Hepatic stellate cell (primary cell): Measurements from ENCODE around the gene IPO4.
A peak's percentile ranks its signal among the peaks of the same experiment; 100 is the strongest.

ENCODE experiments used
- DNase-seq: peaks from one replicate; pipeline ENCODE4 v3.0.0; 2011; ENCODE audit warnings: low spot score

IPO4 gene

DNA sequence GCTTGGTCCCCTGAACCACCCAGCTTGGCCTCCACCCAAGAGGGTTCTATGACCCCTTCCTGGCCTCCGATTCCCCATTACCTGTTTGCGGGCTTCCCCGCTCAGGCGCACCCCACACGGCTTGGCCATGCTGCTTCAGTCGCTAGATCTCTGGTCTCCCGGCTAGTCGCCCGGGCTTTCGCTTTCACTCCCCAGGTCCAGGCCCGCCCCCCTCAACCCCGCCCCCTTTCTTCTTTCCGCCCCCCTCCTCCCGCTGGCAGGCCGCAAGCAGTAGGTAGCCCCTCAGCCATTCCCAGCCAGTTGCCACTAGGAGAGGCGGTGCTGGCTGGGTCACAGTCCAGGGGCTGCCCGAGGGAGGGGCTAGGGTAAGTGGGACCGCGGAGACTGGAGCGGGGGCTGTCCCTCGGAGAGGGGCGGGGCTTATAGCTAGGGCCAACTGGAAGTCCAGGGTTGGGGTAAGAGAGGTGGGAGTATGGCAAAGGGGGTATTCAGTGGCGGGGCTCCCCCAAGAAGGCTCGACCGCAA lies 42.1 kb downstream of the IPO4 start, which contains the start of gene PSME2:
PSME2 (minus strand) TSS at position 158 of the 525 bp plus-strand sequence; CDS start at position 129, 29 bp downstream.
- DNase-seq = peak; percentile 98

DNA sequence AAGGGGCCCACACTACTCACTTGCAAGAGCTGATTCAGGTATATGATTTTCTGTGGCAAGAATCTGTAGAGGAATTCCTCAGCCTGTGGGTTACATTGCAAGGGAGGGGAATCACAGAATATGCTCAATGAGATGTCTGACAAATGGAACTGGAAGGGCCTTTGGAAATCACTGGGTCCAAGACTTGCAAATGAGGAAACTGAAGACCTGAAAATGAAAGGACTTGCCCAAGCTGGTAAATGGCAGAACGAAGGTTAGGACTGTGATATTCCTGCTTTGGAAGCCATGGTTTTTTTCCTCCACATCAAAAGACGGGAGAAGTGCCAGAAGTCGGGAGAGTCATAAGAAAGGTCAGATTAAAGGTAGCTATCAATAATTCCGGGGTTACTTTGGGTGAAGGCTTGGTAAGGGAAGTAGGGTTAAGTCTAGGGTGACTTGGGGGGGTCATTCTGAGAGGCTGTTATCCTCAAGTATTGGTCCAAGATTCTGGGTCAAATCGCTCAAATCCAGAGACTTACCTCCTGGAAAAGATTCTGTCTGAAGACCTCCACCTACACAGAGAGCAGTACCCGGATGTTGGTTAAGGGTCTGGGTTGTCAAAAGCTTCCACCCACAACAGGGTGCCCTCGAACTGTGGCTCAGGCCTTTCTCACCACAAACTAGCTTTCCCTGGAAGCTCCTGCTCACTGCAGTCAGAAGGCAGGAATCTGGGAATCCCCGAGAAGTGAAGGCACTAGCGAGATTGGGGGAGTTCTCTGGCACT lies 42.7 kb downstream of the IPO4 start:
- DNase-seq = peak; percentile 61

DNA sequence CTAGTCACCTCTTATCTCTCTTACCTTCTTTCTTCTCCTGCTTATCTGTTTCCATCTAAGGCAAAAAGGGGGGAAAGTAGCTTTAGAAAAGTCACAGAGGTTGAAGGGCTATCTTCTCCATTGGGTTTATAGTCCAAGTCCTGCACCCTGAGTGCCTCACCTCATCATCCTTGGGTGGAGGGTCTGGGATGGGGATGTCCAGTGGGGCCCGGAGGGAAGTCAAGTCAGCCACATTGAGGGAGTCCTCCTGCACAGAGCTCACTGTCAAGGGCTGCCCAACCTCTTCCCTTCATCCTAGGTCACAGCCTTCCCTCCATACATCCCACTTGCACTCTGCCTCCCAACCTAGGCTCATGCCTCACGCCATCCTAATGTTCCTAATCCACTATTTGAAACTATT lies 43.4 kb downstream of the IPO4 start:
- DNase-seq = no peak

DNA sequence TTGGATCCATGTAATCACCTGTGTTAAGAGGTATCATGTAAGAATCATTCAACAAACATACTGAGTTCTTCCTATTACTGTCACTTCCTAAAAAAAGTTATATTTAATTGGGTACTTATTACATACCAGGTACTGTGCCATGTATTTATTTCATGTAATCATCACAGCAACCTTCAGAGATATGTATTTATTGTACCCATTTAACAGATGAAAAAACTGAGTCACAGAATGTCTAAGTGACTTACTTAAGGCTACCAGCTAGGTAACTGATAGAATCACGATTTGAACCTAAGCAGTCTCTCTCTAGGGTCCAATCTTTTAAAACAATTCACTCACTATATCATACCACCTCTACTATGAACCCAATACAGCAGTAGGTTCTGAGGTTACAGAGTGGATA lies 44.2 kb downstream of the IPO4 start:
- DNase-seq = no peak

DNA sequence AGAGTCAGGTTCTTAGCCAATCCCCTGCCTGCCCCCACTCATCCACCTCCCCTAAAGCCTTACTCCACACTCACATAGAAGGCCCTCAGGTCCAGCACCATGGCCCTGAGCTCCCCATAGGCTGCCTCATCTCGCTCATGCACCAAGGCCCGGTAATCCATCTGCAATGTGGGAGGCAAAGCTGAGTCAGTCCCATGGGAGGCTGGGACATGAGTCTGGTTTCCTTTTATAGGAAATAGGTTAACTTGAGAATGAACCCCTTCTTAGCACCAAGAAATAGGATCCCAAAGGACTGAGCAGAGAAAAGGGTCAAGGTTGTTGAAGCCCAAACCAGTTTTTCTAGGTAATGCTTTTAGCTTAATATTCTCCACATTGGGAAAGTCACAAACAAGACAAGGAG lies 45.1 kb downstream of the IPO4 start:
- peak; percentile 64 for DNase-seq

DNA sequence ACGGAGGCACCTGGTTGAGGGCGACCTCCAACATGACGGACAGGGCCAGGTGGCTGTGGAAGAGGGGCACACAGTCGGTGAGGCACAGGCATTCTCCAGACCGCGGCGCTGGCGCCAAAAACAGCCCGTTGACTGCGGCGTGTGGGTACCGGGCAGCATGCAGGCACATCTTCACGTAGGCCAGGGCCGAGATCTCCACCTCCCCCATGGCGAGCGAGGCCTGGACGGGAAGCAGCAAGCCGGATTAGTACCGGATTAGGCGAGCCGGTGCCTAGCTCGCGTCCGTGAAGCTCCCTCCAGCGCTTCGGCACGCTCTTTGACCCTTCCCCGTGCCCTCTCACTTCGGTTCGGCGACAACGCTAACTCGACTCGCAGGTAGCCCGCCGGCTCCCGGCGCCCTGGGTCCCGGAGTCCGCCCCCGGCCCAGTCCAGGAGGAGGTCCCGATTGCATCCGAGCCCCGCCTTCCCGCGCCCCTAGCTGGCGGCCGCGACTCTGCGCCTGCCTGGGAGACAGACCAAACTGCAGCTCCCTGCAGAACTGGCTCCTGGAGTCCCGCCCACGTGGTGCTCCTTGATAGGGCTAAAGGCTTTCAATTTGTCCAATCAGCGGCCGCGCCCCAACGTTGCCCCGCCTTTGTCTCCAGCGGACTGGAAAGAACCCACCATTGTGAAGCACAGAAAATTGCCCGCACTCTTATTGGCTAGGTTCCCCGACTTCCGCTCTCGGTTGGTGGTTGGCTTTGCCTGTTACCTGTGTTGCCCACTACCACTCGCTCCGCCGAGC lies 47.3 kb downstream of the IPO4 start, which contains the start of gene EMC9:
EMC9 (minus strand) TSS at position 495 of the 784 bp plus-strand sequence; CDS start at position 208, 287 bp downstream.
- DNase-seq = peak; percentile 99

DNA sequence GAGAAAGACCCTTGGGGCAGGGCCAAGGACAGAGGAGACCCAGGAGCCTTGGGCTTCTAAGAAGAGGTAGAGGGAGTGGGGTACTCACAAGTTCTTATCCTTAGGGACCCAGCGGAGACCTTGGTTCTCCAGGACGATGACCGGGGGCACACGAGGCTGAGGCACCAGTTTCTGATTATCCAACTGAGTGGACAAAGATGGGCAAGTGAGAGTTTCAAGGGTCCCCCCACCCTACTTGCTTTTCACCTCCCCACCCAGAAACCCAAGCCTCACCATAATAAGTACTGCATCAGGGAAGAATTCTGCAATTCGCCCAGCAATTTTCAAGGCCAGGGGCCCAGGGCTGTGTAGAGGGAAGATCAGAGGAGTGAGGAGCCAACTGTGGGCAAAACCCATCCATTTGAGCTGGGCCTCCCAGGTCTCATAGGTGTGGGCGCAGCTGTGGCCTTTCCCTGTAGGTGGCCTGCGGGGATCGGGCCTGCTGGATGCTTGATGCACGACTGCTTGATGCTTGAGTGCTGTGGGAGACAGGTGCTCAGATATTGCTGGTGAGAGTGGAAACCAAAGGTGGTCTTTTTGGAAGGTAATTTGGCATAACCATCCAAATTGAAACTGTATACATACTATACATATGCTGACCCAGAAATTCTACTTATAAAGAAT lies 49.2 kb downstream of the IPO4 start:
- DNase-seq = no peak

DNA sequence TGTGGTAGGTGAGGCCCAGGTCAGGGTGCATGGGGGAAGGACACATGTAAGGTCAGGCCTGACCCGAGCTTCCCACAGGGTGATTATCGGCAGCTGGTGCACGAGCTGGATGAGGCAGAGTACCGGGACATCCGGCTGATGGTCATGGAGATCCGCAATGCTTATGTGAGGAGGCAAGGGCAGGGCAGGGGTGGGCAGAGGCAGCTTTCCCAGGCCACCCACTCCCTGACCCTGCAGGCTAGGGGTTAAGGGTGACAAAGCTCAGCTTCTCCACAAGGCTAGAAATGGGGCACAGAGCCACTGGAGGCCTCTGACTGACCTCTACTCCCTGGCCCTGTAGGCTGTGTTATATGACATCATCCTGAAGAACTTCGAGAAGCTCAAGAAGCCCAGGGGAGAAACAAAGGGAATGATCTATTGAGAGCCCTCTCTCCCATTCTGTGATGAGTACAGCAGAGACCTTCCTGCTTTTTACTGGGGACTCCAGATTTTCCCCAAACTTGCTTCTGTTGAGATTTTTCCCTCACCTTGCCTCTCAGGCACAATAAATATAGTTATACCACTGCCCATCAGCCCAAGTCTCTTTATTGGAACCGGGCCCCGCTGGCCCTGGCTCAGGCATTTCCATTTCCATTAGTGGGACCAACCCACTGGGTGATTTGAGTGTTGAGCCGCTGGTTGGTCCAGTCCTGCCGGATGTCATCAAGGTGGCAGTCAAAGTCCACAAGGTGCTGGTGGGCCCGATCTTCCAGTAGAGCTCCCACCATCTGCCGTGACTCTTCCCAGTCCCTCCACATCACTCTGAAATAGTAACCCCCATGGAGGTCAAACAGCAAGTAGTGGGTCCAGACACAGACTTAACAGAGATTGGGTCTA lies 50.0 kb downstream of the IPO4 start:
- DNase-seq = no peak

DNA sequence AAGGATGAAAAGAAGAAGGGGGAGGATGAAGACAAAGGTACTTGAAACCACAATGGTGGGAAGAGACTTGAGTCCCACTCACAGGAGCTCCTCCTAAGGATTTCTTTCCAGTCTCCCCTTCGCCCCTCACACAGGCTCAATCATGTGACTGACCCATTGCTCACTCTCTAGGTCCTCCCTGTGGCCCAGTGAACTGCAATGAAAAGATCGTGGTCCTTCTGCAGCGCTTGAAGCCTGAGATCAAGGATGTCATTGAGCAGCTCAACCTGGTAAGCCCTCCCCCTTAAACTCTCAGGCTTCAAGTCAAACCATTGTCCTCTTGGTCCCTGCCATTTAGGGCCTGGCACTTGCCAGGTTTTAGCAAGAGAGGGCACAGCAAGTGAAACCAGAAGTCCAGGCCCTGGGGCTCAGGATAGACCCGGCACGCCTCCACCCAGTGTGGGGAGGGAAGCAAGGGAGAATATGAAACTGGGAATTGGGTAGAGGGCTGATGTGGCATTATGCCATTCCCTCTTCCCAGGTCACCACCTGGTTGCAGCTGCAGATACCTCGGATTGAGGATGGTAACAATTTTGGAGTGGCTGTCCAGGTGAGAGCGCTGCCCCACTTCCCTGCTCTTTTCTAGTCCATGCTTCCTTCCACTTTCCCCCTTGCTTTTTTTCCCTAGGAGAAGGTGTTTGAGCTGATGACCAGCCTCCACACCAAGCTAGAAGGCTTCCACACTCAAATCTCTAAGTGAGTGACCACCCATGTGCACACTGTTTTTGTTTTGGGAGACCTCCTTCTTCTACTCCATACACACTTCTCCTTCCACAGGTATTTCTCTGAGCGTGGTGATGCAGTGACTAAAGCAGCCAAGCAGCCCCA lies 50.9 kb downstream of the IPO4 start:
- DNase-seq = no peak

DNA sequence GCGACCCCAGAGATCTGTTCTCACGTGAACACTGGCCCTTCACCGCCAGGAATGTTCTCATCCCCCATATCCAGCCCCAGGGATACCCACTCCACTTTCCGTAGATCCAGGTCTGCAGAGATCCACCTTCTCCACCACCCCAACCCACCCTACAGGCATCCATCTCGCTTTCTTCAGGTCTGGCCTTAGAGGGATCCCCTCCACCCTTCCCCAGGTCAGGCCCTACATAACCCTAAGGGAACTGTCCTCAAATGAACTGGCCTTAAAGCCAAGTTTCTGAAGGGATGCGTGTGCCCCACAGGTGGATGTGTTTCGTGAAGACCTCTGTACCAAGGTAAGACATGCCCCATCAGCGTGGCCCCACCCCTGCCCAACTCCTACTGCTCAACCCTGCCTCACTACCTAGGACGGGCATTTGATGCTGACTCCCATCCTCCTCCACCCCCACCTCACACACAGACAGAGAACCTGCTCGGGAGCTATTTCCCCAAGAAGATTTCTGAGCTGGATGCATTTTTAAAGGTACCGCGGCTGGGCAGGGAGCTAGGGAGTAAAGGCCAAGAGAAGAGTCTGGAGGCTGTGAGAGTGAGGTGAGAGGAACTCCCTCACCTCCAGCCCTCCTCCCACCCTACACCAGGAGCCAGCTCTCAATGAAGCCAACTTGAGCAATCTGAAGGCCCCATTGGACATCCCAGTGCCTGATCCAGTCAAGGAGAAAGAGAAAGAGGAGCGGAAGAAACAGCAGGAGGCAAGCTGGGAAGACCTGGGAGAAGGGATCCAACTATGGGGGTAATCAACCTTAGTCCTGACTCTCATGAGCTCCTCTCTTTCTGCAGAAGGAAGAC lies 51.7 kb downstream of the IPO4 start:
- no peak for DNase-seq

DNA sequence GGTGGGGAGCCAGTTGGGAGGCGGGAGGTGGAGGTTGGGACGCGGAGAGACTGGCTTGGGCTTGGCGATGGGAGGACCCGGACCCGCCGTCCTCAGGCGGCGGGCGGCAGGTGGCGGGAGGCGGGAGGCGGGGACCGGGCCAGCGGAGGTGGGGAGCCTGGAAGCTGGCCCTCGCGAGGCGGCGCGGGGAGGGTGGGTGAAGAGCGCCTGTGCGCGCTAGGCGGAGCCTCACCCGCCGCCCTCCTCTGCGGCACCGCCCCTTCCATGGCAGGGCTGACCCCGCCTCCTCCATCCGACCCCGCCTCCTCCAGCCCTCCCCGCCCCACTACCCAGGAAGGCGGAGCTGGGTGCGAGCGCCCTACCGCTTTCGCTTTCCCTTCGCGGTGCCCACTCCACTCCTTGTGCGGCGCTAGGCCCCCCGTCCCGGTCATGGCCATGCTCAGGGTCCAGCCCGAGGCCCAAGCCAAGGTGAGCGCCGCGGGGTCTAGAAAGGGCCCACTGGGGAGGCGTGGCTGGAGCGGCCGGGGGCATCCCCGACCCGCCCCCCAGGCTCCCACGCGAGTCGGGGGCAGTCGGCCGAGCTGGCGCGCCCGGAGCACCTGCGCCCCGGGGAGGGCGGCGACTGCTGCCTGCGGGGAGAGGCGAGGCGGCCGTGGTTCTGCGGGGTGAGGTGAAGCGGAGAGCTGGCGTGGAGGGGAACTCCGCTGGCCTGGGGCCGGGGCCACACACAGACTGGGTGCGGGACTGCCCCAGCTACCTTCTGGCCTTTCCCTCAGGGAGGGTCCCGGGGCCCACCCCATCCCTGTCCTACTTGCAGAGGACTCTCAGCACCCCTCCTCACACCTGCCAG lies 52.6 kb downstream of the IPO4 start, which contains the start of gene PSME1:
PSME1 (plus strand) TSS at position 361 of the 850 bp plus-strand sequence; CDS start at position 430, 69 bp downstream.
- DNase-seq = peak; percentile 96

DNA sequence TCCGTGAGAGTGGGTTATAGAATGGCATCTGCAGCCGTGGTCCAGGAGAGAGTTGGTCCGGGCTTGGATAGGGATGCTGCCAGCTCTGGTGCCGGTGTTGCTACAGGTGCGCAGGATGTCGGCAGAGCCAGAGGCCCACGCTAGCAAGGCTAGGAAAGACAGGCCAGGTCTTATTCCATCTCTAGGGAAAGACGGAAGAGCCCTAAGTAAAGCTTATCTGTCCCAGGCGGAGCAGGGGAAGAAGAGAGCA lies 53.1 kb downstream of the IPO4 start:
- peak; percentile 22 for DNase-seq

DNA sequence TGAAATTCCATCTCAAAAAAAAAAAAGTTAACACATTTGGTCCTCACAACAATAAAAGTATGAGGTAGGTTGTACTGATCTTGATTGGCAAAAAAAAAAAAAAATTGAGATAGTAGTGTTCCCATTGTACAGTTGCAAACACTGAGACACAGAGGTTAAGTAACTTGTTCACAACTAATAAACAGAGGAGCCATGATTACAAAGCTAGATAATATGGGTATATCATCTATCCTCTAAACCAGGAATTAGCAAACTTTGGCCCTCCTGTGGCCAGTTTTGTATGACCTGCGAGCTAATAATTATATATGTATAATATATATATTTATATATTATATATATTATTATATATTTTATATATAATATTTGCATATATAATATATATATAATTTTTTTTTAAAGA lies 54.9 kb downstream of the IPO4 start:
- no peak for DNase-seq

DNA sequence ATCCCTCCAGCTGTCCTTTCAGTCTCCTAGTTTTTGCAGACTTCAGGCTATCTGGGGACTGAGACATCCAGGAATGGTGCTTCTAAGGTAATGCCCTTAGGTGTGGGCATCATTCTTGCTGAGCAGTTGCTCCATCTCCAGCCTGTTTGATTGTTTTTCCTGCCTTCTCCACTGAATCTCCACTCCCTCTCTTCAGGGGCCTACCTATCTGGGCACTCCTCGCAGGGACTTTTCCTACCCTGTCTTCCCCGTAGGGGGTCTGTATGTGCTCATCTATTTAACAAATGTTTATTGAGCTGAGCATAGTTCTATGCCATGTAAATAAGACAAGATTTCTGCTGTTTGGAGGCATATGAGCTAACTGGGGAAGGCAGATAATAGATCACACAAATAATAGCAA lies 55.6 kb downstream of the IPO4 start:
- no peak for DNase-seq

DNA sequence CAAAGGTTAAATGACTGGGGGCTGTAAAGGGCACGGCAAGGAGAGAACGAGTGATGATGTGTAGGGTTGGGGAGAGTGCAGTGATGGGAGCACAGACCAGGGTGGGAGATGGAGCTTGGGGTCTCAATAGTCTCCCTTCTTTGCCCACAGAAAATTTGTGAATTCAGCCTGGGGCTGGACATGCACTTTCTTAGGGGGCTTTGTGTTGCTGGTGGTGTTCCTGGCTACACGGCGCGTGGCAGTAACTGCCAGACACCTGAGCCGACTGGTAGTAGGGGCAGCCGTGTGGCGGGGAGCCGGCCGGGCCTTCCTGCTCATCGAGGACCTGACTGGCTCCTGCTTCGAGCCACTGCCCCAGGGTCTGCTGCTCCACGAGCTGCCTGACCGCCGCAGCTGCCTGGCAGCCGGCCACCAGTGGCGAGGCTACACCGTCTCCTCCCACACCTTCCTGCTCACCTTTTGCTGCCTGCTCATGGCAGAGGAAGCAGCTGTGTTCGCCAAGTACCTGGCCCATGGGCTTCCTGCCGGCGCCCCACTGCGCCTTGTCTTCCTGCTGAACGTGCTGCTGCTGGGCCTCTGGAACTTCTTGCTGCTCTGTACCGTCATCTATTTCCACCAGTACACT lies 56.4 kb downstream of the IPO4 start:
- no peak for DNase-seq

DNA sequence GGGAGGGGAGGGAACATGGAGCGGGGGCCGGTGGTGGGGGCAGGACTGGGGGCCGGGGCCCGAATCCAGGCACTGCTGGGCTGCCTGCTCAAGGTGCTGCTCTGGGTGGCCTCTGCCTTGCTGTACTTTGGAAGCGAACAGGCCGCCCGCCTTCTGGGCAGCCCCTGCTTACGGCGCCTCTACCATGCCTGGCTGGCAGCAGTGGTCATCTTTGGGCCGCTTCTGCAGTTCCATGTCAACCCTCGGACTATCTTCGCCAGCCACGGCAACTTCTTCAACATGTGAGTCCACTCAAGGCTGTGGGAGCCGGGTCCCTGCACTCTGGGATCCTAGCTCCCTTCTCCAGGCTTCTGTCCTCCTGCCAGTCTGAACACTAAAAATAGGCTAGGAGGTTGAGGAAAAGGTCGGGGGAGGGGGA lies 57.1 kb downstream of the IPO4 start:
- no peak for DNase-seq

DNA sequence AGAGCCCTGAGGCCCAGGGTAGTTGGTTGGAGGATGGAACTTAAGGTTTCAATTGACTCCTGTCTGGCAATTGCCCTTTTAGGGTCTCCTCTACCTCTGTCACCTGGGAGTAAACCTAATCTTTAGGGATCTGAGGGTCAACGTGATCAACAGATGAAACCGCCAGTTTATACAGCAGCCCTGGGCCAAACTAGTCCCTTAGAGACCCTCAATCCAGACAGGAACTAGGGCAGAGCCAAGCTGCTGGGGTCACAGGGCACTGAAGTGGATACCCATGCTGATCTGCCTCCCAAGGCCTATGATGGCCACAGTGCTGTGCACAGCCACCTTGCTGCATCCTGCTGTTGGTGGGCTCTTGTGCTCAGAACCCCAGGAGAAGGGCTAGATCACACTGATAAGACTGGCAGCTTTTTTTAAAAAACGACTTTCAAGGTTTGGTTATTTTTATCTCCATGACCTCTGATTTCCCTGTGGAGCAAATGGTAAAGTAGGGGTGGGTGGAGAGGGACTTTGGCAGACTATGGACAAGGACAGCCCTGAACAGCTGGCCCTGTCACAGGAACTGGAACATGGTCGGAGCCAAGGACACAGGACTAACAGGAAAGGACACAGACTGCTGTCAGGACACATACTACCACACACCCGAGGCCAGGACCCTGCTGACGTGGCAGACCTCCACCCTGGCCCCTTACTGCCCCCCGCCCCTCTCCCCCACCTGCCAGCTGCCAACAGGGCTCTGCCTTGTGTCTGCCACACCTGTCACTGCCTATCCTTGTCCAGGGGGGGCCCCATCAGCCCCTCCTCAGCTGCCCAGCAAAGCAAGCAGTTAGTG lies 57.7 kb downstream of the IPO4 start:
- DNase-seq = no peak
